Activated T-helper 9 cell treated with anti-CD3 and anti-CD28 coated beads, Interleukin-2, amount 50 U/mL, for 16 hours (primary cell): Measurements from ENCODE around the gene ADAMTS14.

Experiments used
- DNase-seq: peaks from one replicate; pipeline ENCODE4 v3.0.0-alpha.2; 2020; ENCODE audit warnings: low read depth

ADAMTS14 gene

GRCh38 chr10:70784471-70784870 is 112.2 kb downstream of the ADAMTS14 start:
- DNase-seq = no peak

- no peak for DNase-seq
Measured at GRCh38 chr10:70785190-70785589, 112.9 kb downstream of the ADAMTS14 start, which contains the start of gene TBATA. Gene TBATA, minus strand, starts transcription at chr10:70785377. Its CDS starts 1,998 bp downstream, at chr10:70783379.

- no peak for DNase-seq
Measured at GRCh38 chr10:70786799-70787415, 114.6 kb downstream of the ADAMTS14 start.

GRCh38 chr10:70791386-70792039 is 119.2 kb downstream of the ADAMTS14 start:
- DNase-seq = no peak

- DNase-seq = no peak
Measured at GRCh38 chr10:70795613-70796012, 123.3 kb downstream of the ADAMTS14 start.

- no peak for DNase-seq
Measured at GRCh38 chr10:70797840-70798239, 125.5 kb downstream of the ADAMTS14 start.

- no peak for DNase-seq
Measured at GRCh38 chr10:70799124-70799523, 126.8 kb downstream of the ADAMTS14 start.

GRCh38 chr10:70801854-70802253 is 129.5 kb downstream of the ADAMTS14 start:
- no peak for DNase-seq

GRCh38 chr10:70803775-70804420 is 131.6 kb downstream of the ADAMTS14 start:
- no peak for DNase-seq

GRCh38 chr10:70804421-70804808 is 132.1 kb downstream of the ADAMTS14 start:
- no peak for DNase-seq

- no peak for DNase-seq
Measured at GRCh38 chr10:70805619-70806215, 133.4 kb downstream of the ADAMTS14 start.

- DNase-seq = no peak
Measured at GRCh38 chr10:70806841-70807240, 134.5 kb downstream of the ADAMTS14 start.

- DNase-seq = no peak
Measured at GRCh38 chr10:70807556-70807955, 135.2 kb downstream of the ADAMTS14 start.

GRCh38 chr10:70809011-70809611 is 136.8 kb downstream of the ADAMTS14 start:
- DNase-seq = no peak

- DNase-seq = no peak
Measured at GRCh38 chr10:70809726-70810125, 137.4 kb downstream of the ADAMTS14 start.

GRCh38 chr10:70810967-70811366 is 138.7 kb downstream of the ADAMTS14 start:
- no peak for DNase-seq

GRCh38 chr10:70811881-70812280 is 139.6 kb downstream of the ADAMTS14 start:
- no peak for DNase-seq
